PC-9 (cell line): ENCODE results near the gene AQP12A. TPM values are rescaled to one million over a fixed set of nuclear protein-coding genes. Genes with fewer than 3 reads are reported as not detected.

Source experiments
- BruUV-seq: library from RNA; stranded (reverse); fragments of 400-500 nt; replicated peaks from 2 replicates; lab custom pipeline; 2021; lab: Mats Ljungman, UMichigan
- CTCF ChIA-PET: fragments of 300-600 bp; sonication (Branson Sonifier 250); formaldehyde crosslinking; loops from one replicate; lab custom pipeline; 2022; ENCODE audit warnings: antibody characterized with exemption; lab: Charles Lee
- POLR2A ChIA-PET: fragments of 300-600 bp; sonication (Branson Sonifier 250); formaldehyde crosslinking; loops from one replicate; lab custom pipeline; 2022; ENCODE audit warnings: antibody characterized with exemption; ENCODE audit not compliant: unreplicated experiment; lab: Charles Lee
- DNase-seq, 2 experiments: peaks; one replicate each; pipeline versions ENCODE4 v3.0.0 to v3.0.0-alpha.2; 2015 to 2022; ENCODE audit warnings: mixed read lengths in 1 of 2
- H2AFZ ChIP-seq: fragments of 200-600 bp; sonication (generic); 2 replicates; pipeline ENCODE4 v1.8.1; 2017; ENCODE audit warnings: antibody characterized with exemption
- H3F3A ChIP-seq: fragments of 200-600 bp; sonication (generic); 2 replicates; pipeline ENCODE4 v1.8.1; 2017; ENCODE audit warnings: antibody characterized with exemption, mild to moderate bottlenecking, low read depth; ENCODE audit not compliant: insufficient read depth
- H3K27ac ChIP-seq: fragments of 200-600 bp; sonication (generic); 2 replicates; pipeline ENCODE4 v1.6.1; 2016; ENCODE audit warnings: mixed run types
- H3K27me3 ChIP-seq: fragments of 200-600 bp; sonication (generic); 2 replicates; pipeline ENCODE4 v1.6.1; 2016; ENCODE audit warnings: low read depth, mixed run types; ENCODE audit not compliant: insufficient read depth
- H3K36me3 ChIP-seq: fragments of 200-600 bp; sonication (generic); 2 replicates; pipeline ENCODE4 v1.6.1; 2016; ENCODE audit warnings: low read depth, mixed run types
- H3K4me1 ChIP-seq: fragments of 200-600 bp; sonication (generic); replicated peaks from 2 replicates; pipeline ENCODE4 v1.6.1; 2016; ENCODE audit warnings: mixed run types; ENCODE audit not compliant: insufficient read depth
- H3K4me2 ChIP-seq: fragments of 200-600 bp; sonication (generic); 2 replicates; pipeline ENCODE4 v1.6.1; 2017; ENCODE audit warnings: mixed run types
- H3K4me3 ChIP-seq: fragments of 200-600 bp; sonication (generic); 2 replicates; pipeline ENCODE4 v1.6.1; 2016; ENCODE audit warnings: mixed run types
- H3K79me2 ChIP-seq: fragments of 200-600 bp; sonication (generic); 2 replicates; pipeline ENCODE4 v1.6.1; 2017; ENCODE audit warnings: low read depth, mixed run types
- H3K9me2 ChIP-seq: fragments of 200-600 bp; sonication (generic); 2 replicates; pipeline ENCODE4 v1.8.1; 2017; ENCODE audit warnings: mild to moderate bottlenecking; ENCODE audit not compliant: insufficient read depth
- H3K9me3 ChIP-seq: fragments of 200-600 bp; sonication (generic); 2 replicates; pipeline ENCODE4 v1.8.1; 2016; ENCODE audit warnings: low read depth; ENCODE audit not compliant: insufficient read depth
- H4K20me1 ChIP-seq: fragments of 200-600 bp; sonication (generic); 2 replicates; pipeline ENCODE4 v1.8.1; 2017; ENCODE audit not compliant: insufficient read depth
- CTCF ChIP-seq: fragments of 200-600 bp; sonication (generic); conservative IDR thresholded peaks from 2 replicates; pipeline ENCODE4 v1.6.1; 2017; ENCODE audit warnings: mixed run types, antibody characterized with exemption, mild to moderate bottlenecking, moderate library complexity
- EZH2 ChIP-seq: fragments of 200-600 bp; sonication (generic); IDR thresholded peaks from 2 replicates; pipeline ENCODE4 v1.8.0; 2017; ENCODE audit warnings: antibody characterized with exemption, low read depth
- intact Hi-C: fragments of 100-400 bp; cut with micrococcal nuclease; formaldehyde crosslinking; loops from one replicate; pipeline ENCODE4 v1.10.0; 2022; ENCODE audit not compliant: unreplicated experiment
- total RNA-seq: library from RNA; stranded (reverse); gene quantifications from 2 replicates; pipeline ENCODE4 v1.2.3, GENCODE V29; 2021

AQP12A gene
- total RNA-seq, 1 experiment from 2014 or later = not detected

- H3K4me2 ChIP-seq = no peak overlapping the region
- H2AFZ ChIP-seq = no peak overlapping the region
- TF ChIP-seq CTCF = no peak
- TF ChIP-seq EZH2 = no peak
- no peaks in the 10 kb centered on the region for H3K9me3 ChIP-seq
- no peak overlapping the region for H3K27ac ChIP-seq
- no peaks in the 10 kb centered on the region for H3K4me1 ChIP-seq
- peaks cover 98% of the 10 kb centered on the region for H3K27me3 ChIP-seq
- no TSS peak for BruUV-seq
- H3F3A ChIP-seq = no peaks in the 10 kb centered on the region
- H3K4me3 ChIP-seq = no peak overlapping the region
- intact Hi-C loops = no loop called here
- no peak for DNase-seq
- H3K79me2 ChIP-seq = no peaks in the 10 kb centered on the region
- CTCF ChIA-PET = no interaction called here
- H4K20me1 ChIP-seq = no peaks in the 10 kb centered on the region; the same call in 1 of the 2 replicates
- POLR2A ChIA-PET = interaction anchor here (0.7 kb wide), 1 partner anchor 197 kb away, joined by 3 read pairs; no protein-coding TSS in a partner anchor
- no peaks in the 10 kb centered on the region for H3K36me3 ChIP-seq
- no peaks in the 10 kb centered on the region for H3K9me2 ChIP-seq
These were observed 19.6 kb downstream of the AQP12A start for GRCh38 chr2:240711296-240711695.

GRCh38 chr2:240711701-240712100 is 20.0 kb downstream of the AQP12A start:
- TF ChIP-seq CTCF = no peak
- TF ChIP-seq EZH2 = no peak
- no peaks in the 10 kb centered on the region for H3K36me3 ChIP-seq
- no peaks in the 10 kb centered on the region for H3K9me3 ChIP-seq
- no peaks in the 10 kb centered on the region for H3K4me1 ChIP-seq
- no peaks in the 10 kb centered on the region for H3K79me2 ChIP-seq
- H3K27me3 ChIP-seq = peaks cover 98% of the 10 kb centered on the region
- no peak overlapping the region for H3K4me3 ChIP-seq
- H3K4me2 ChIP-seq = no peak overlapping the region
- H2AFZ ChIP-seq = no peak overlapping the region
- H3K9me2 ChIP-seq = no peaks in the 10 kb centered on the region
- DNase-seq = no peak
- H4K20me1 ChIP-seq = no peaks in the 10 kb centered on the region; the same call in 1 of the 2 replicates
- H3F3A ChIP-seq = no peaks in the 10 kb centered on the region
- intact Hi-C loops = no loop called here
- H3K27ac ChIP-seq = no peak overlapping the region
- POLR2A ChIA-PET = no interaction called here
- CTCF ChIA-PET = no interaction called here
- no TSS peak for BruUV-seq

GRCh38 chr2:240712121-240712520 is 20.5 kb downstream of the AQP12A start:
- TF ChIP-seq EZH2 = no peak
- no peak for TF ChIP-seq CTCF
- H3K27ac ChIP-seq = no peak overlapping the region
- no TSS peak for BruUV-seq
- H3K9me3 ChIP-seq = no peaks in the 10 kb centered on the region
- H3K79me2 ChIP-seq = no peaks in the 10 kb centered on the region
- H3F3A ChIP-seq = no peaks in the 10 kb centered on the region
- no peak for DNase-seq
- H3K27me3 ChIP-seq = peaks cover 98% of the 10 kb centered on the region
- intact Hi-C loops = no loop called here
- POLR2A ChIA-PET = no interaction called here
- no peak overlapping the region for H3K4me3 ChIP-seq
- no peak overlapping the region for H3K4me2 ChIP-seq
- no peaks in the 10 kb centered on the region for H3K36me3 ChIP-seq
- H3K4me1 ChIP-seq = no peaks in the 10 kb centered on the region
- CTCF ChIA-PET = no interaction called here
- H2AFZ ChIP-seq = no peak overlapping the region
- no peaks in the 10 kb centered on the region; the same call in 1 of the 2 replicates for H4K20me1 ChIP-seq
- H3K9me2 ChIP-seq = no peaks in the 10 kb centered on the region
